WTC11 (cell line): ENCODE results near the gene MRS2. TPM values are rescaled to one million over a fixed set of nuclear protein-coding genes. Genes with fewer than 3 reads are reported as not detected.

Experiments used
- ATAC-seq: fragments of 200-7000 bp; cut with Tn5 transposase; 2 replicates; pipeline ENCODE4 v1.10.0; 2021; ENCODE audit warnings: mild to moderate bottlenecking, moderate library complexity
- CTCF ChIA-PET: fragments of 300-600 bp; sonication (Branson Sonifier 250); formaldehyde crosslinking; loops from one replicate; lab custom pipeline; 2021; ENCODE audit warnings: antibody characterized with exemption; lab: Charles Lee
- POLR2A ChIA-PET: fragments of 350-600 bp; sonication (Branson Sonifier 250); formaldehyde crosslinking; loops from one replicate; lab custom pipeline; 2021; ENCODE audit warnings: antibody characterized with exemption; lab: Charles Lee
- DNase-seq: peaks from one replicate; pipeline ENCODE4 v3.0.0; 2021; ENCODE audit warnings: low spot score
- H3K27ac Mint-ChIP-seq: 2 replicates; pipeline ENCODE4 v1.8.0; 2021; ENCODE audit warnings: mixed read lengths
- H3K27me3 Mint-ChIP-seq: 2 replicates; pipeline ENCODE4 v1.8.0; 2021; ENCODE audit warnings: low read depth, mild to moderate bottlenecking, moderate library complexity, mixed read lengths
- H3K36me3 Mint-ChIP-seq: 2 replicates; pipeline ENCODE4 v1.8.0; 2021; ENCODE audit warnings: mixed read lengths
- H3K4me1 Mint-ChIP-seq: 2 replicates; pipeline ENCODE4 v1.8.0; 2022; ENCODE audit warnings: mixed read lengths
- H3K4me3 Mint-ChIP-seq: 2 replicates; pipeline ENCODE4 v1.8.0; 2021; ENCODE audit warnings: mild to moderate bottlenecking, moderate library complexity, mixed read lengths
- H3K9me3 Mint-ChIP-seq: 2 replicates; pipeline ENCODE4 v1.8.0; 2021; ENCODE audit warnings: mixed read lengths
- CBFB ChIP-seq: sonication (generic); formaldehyde crosslinking; IDR thresholded peaks from 2 replicates; pipeline ENCODE4 v1.8.1; 2022; ENCODE audit warnings: mild to moderate bottlenecking, low read depth, missing genetic modification reagents
- ETV6 ChIP-seq: sonication (generic); formaldehyde crosslinking; IDR thresholded peaks from 2 replicates; pipeline ENCODE4 v1.8.1; 2022; ENCODE audit warnings: mild to moderate bottlenecking, missing genetic modification reagents
- FOXP1 ChIP-seq: sonication (generic); formaldehyde crosslinking; IDR thresholded peaks from 2 replicates; pipeline ENCODE4 v1.8.0; 2022; ENCODE audit warnings: missing genetic modification reagents, mild to moderate bottlenecking, moderate library complexity, borderline replicate concordance
- MXD4 ChIP-seq: fragments of 250-450 bp; sonication (Bioruptor Pico); IDR thresholded peaks from 2 replicates; pipeline ENCODE4 v1.8.0; 2021; ENCODE audit warnings: mild to moderate bottlenecking, moderate library complexity, borderline replicate concordance
- NFYB ChIP-seq: sonication (generic); formaldehyde crosslinking; conservative IDR thresholded peaks from 2 replicates; pipeline ENCODE4 v1.8.0; 2022; ENCODE audit warnings: low read depth, missing genetic modification reagents
- PRDM15 ChIP-seq: sonication (generic); formaldehyde crosslinking; IDR thresholded peaks from 2 replicates; pipeline ENCODE4 v1.8.0; 2022; ENCODE audit warnings: missing genetic modification reagents
- PREB ChIP-seq: sonication (generic); formaldehyde crosslinking; IDR thresholded peaks from 2 replicates; pipeline ENCODE4 v1.8.1; 2022; ENCODE audit warnings: mild to moderate bottlenecking, missing genetic modification reagents, moderate library complexity, borderline replicate concordance
- USF1 ChIP-seq: sonication (generic); formaldehyde crosslinking; IDR thresholded peaks from 2 replicates; pipeline ENCODE4 v1.8.0; 2022; ENCODE audit warnings: mild to moderate bottlenecking, missing genetic modification reagents
- ZBTB21 ChIP-seq: sonication (generic); formaldehyde crosslinking; IDR thresholded peaks from 2 replicates; pipeline ENCODE4 v1.8.1; 2023; ENCODE audit warnings: mild to moderate bottlenecking, missing genetic modification reagents, borderline replicate concordance
- ZNF219 ChIP-seq: sonication (generic); formaldehyde crosslinking; IDR thresholded peaks from 2 replicates; pipeline ENCODE4 v1.8.0; 2023; ENCODE audit warnings: missing genetic modification reagents, mild to moderate bottlenecking, borderline replicate concordance
- ZNF232 ChIP-seq: sonication (generic); formaldehyde crosslinking; IDR thresholded peaks from 2 replicates; pipeline ENCODE4 v1.8.0; 2022; ENCODE audit warnings: mild to moderate bottlenecking, missing genetic modification reagents
- ZNF263 ChIP-seq: sonication (generic); formaldehyde crosslinking; IDR thresholded peaks from 2 replicates; pipeline ENCODE4 v1.8.1; 2022; ENCODE audit warnings: low read depth, mild to moderate bottlenecking, moderate library complexity, missing genetic modification reagents
- ZNF671 ChIP-seq: fragments of 250-450 bp; sonication (Bioruptor Pico); IDR thresholded peaks from 2 replicates; pipeline ENCODE4 v1.8.0; 2021; ENCODE audit warnings: mild to moderate bottlenecking
- total RNA-seq: library from RNA; stranded (reverse); gene quantifications from 3 replicates; pipeline ENCODE4 v1.2.3, GENCODE V29; 2021
- TF ChIP-seq, protein P1 (sequence below): sonication (generic); formaldehyde crosslinking; IDR thresholded peaks from 2 replicates; pipeline ENCODE4 v1.8.0; 2023; ENCODE audit warnings: mild to moderate bottlenecking, missing genetic modification reagents
- TF ChIP-seq, protein P2 (sequence below): sonication (generic); formaldehyde crosslinking; IDR thresholded peaks from 2 replicates; pipeline ENCODE4 v1.8.1; 2023; ENCODE audit warnings: mild to moderate bottlenecking, missing genetic modification reagents, moderate library complexity
- TF ChIP-seq, protein P3 (sequence below): fragments of 250-450 bp; sonication (Bioruptor Pico); IDR thresholded peaks from 2 replicates; pipeline ENCODE4 v1.9.0; 2021; ENCODE audit warnings: mild to moderate bottlenecking

The MRS2 gene
- total RNA-seq, 1 experiment from 2014 or later, result 91.6 TPM

- peaks cover 8% of the 10 kb centered on the region for H3K4me1 Mint-ChIP-seq
- no peaks in the 10 kb centered on the region for H3K9me3 Mint-ChIP-seq
- TF ChIP-seq, protein P1, sequence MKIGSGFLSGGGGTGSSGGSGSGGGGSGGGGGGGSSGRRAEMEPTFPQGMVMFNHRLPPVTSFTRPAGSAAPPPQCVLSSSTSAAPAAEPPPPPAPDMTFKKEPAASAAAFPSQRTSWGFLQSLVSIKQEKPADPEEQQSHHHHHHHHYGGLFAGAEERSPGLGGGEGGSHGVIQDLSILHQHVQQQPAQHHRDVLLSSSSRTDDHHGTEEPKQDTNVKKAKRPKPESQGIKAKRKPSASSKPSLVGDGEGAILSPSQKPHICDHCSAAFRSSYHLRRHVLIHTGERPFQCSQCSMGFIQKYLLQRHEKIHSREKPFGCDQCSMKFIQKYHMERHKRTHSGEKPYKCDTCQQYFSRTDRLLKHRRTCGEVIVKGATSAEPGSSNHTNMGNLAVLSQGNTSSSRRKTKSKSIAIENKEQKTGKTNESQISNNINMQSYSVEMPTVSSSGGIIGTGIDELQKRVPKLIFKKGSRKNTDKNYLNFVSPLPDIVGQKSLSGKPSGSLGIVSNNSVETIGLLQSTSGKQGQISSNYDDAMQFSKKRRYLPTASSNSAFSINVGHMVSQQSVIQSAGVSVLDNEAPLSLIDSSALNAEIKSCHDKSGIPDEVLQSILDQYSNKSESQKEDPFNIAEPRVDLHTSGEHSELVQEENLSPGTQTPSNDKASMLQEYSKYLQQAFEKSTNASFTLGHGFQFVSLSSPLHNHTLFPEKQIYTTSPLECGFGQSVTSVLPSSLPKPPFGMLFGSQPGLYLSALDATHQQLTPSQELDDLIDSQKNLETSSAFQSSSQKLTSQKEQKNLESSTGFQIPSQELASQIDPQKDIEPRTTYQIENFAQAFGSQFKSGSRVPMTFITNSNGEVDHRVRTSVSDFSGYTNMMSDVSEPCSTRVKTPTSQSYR (CRISPR knock-in tag), result peak; percentile 50; the same call in 1 of the 2 replicates
- TF ChIP-seq ETV6, result no peak
- TF ChIP-seq, protein P2, sequence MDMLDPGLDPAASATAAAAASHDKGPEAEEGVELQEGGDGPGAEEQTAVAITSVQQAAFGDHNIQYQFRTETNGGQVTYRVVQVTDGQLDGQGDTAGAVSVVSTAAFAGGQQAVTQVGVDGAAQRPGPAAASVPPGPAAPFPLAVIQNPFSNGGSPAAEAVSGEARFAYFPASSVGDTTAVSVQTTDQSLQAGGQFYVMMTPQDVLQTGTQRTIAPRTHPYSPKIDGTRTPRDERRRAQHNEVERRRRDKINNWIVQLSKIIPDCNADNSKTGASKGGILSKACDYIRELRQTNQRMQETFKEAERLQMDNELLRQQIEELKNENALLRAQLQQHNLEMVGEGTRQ (CRISPR knock-in tag), result no peak
- TF ChIP-seq, protein P3, sequence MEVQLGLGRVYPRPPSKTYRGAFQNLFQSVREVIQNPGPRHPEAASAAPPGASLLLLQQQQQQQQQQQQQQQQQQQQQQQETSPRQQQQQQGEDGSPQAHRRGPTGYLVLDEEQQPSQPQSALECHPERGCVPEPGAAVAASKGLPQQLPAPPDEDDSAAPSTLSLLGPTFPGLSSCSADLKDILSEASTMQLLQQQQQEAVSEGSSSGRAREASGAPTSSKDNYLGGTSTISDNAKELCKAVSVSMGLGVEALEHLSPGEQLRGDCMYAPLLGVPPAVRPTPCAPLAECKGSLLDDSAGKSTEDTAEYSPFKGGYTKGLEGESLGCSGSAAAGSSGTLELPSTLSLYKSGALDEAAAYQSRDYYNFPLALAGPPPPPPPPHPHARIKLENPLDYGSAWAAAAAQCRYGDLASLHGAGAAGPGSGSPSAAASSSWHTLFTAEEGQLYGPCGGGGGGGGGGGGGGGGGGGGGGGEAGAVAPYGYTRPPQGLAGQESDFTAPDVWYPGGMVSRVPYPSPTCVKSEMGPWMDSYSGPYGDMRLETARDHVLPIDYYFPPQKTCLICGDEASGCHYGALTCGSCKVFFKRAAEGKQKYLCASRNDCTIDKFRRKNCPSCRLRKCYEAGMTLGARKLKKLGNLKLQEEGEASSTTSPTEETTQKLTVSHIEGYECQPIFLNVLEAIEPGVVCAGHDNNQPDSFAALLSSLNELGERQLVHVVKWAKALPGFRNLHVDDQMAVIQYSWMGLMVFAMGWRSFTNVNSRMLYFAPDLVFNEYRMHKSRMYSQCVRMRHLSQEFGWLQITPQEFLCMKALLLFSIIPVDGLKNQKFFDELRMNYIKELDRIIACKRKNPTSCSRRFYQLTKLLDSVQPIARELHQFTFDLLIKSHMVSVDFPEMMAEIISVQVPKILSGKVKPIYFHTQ (CRISPR knock-in tag), result no peak
- no peak overlapping the region for H3K4me3 Mint-ChIP-seq
- peak; percentile 76 for ATAC-seq
- DNase-seq, result peak; percentile 21
- no peak overlapping the region for H3K27ac Mint-ChIP-seq
- ChIA-PET POLR2A (no interaction called here), CTCF (no interaction called here)
- H3K36me3 Mint-ChIP-seq, result peaks cover 2% of the 10 kb centered on the region; the same call in 1 of the 2 replicates
- no peaks in the 10 kb centered on the region for H3K27me3 Mint-ChIP-seq
Measured at GRCh38 chr6:24445704-24446103, 43.0 kb downstream of the MRS2 start.

DNA sequence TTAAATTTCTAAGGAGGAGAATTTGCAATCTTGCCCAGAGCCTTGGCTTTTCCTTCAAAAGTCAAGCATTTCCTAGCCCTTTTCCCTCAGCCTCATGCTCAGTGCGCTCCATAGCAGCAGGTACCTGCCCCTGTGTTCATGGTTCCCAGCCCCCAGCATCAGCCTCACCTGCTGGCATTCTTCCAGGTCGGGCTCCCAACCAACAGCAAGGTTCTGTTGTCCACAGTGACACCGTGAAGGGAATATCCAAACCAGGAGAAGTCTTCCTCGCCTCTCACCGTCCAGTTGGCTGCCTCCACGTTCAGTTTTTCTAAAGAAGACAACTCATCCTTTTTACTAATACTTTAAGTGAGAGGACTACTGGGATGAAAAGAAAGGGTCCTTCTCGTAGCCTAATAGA is 43.9 kb downstream of the MRS2 start:
- DNase-seq (no peak), ATAC-seq (no peak)
- Mint-ChIP-seq H3K36me3 (peaks cover 2% of the 10 kb centered on the region; the same call in 1 of the 2 replicates), H3K4me3 (no peak overlapping the region), H3K9me3 (no peaks in the 10 kb centered on the region), H3K27ac (no peak overlapping the region), H3K27me3 (no peaks in the 10 kb centered on the region), H3K4me1 (peaks cover 8% of the 10 kb centered on the region)
- TF ChIP-seq ZNF671 (CRISPR knock-in tag) (no peak), NFYB (CRISPR knock-in tag) (no peak), CBFB (CRISPR knock-in tag) (no peak), FOXP1 (CRISPR knock-in tag) (no peak), ZNF232 (no peak), USF1 (CRISPR knock-in tag) (no peak), PREB (CRISPR knock-in tag) (no peak), MXD4 (CRISPR knock-in tag) (no peak), ZNF219 (CRISPR knock-in tag) (no peak), ZBTB21 (no peak), ZNF263 (no peak)
- ChIA-PET POLR2A (no interaction called here), CTCF (no interaction called here)

DNA sequence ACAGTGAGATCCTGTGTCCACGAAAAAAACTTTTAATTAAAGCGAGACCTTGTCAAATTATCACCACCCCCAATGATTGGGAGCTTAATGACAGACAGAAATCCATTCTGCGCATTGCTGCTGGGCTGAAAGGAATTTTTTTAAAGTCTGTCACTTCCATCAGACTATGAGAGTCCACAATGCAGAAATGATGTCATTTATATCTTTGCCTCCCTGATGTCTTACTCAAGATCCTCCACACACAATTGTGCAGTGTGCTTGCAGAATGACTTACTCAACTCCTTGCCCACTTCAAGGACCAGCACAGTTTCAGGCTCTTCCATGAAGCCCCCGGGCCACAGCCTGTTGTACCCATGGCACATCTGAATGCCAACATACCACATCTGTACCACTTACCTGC is 45.7 kb downstream of the MRS2 start:
- DNase-seq (no peak), ATAC-seq (no peak)
- H3K27me3 Mint-ChIP-seq, result no peaks in the 10 kb centered on the region
- no peaks in the 10 kb centered on the region for H3K9me3 Mint-ChIP-seq
- CTCF ChIA-PET, result no interaction called here
- H3K4me1 Mint-ChIP-seq, result peaks cover 8% of the 10 kb centered on the region
- H3K4me3 Mint-ChIP-seq, result no peak overlapping the region
- TF ChIP-seq PRDM15 (CRISPR knock-in tag), result no peak
- H3K27ac Mint-ChIP-seq, result no peak overlapping the region
- peaks cover 2% of the 10 kb centered on the region; the same call in 1 of the 2 replicates for H3K36me3 Mint-ChIP-seq
- POLR2A ChIA-PET, result no interaction called here
